Measurements from ENCODE around the gene SELENOH. TPM values are rescaled to one million over a fixed set of nuclear protein-coding genes. Genes with fewer than 3 reads are reported as not detected.
A peak's percentile ranks its signal among the peaks of the same experiment; 100 is the strongest.

The SELENOH gene
- total RNA-seq, 1 donor from 2014 or later: 212 TPM

- no peak for TF ChIP-seq CTCF (conservative IDR thresholded peaks at IDR 0.05)
Measured at GRCh38 chr11:57762235-57762861, 21.1 kb downstream of the SELENOH start.

GRCh38 chr11:57763568-57763967 lies 22.3 kb downstream of the SELENOH start:
- no peaks in the 10 kb centered on the region for H3K9me3 Mint-ChIP-seq
- TF ChIP-seq CTCF (conservative IDR thresholded peaks at IDR 0.05): peak; percentile 51
- H3K27me3 Mint-ChIP-seq (ENCODE audit: low read depth): no peaks in the 10 kb centered on the region
- H3K4me1 Mint-ChIP-seq: peaks cover 46% of the 10 kb centered on the region
- peak overlapping the region; percentile 65 for H3K27ac Mint-ChIP-seq (ENCODE audit: unreplicated experiment)
- DNase-seq (ENCODE audit: low read depth, low spot score): no peak
- H3K4me3 Mint-ChIP-seq: peak overlapping the region; percentile 95
- H3K36me3 Mint-ChIP-seq (ENCODE audit: low read depth): peaks cover 7% of the 10 kb centered on the region

More at GRCh38 chr11:57762235-57762861, 21.1 kb downstream of the SELENOH start:
- Mint-ChIP-seq H3K36me3 (ENCODE audit: low read depth) (peaks cover 7% of the 10 kb centered on the region), H3K4me3 (peak overlapping the region; percentile 95), H3K4me1 (peaks cover 40% of the 10 kb centered on the region), H3K27ac (ENCODE audit: unreplicated experiment) (peak overlapping the region; percentile 67), H3K9me3 (no peaks in the 10 kb centered on the region), H3K27me3 (ENCODE audit: low read depth) (no peaks in the 10 kb centered on the region)
- DNase-seq (ENCODE audit: low read depth, low spot score): no peak

- no peak for DNase-seq (ENCODE audit: low read depth, low spot score)
- Mint-ChIP-seq H3K4me3 (peak overlapping the region; percentile 95), H3K4me1 (peaks cover 46% of the 10 kb centered on the region), H3K27me3 (ENCODE audit: low read depth) (no peaks in the 10 kb centered on the region), H3K27ac (ENCODE audit: unreplicated experiment) (peak overlapping the region; percentile 65), H3K9me3 (no peaks in the 10 kb centered on the region), H3K36me3 (ENCODE audit: low read depth) (peaks cover 7% of the 10 kb centered on the region)
- no peak for TF ChIP-seq CTCF (conservative IDR thresholded peaks at IDR 0.05)
Measured at GRCh38 chr11:57764021-57764420, 22.7 kb downstream of the SELENOH start.

GRCh38 chr11:57764566-57764965 lies 23.3 kb downstream of the SELENOH start:
- Mint-ChIP-seq H3K4me3 (peak overlapping the region; percentile 95), H3K36me3 (ENCODE audit: low read depth) (peaks cover 7% of the 10 kb centered on the region), H3K9me3 (no peaks in the 10 kb centered on the region), H3K27me3 (ENCODE audit: low read depth) (no peaks in the 10 kb centered on the region), H3K27ac (ENCODE audit: unreplicated experiment) (peak overlapping the region; percentile 58), H3K4me1 (peaks cover 50% of the 10 kb centered on the region)
- DNase-seq (ENCODE audit: low read depth, low spot score): no peak
- TF ChIP-seq CTCF (conservative IDR thresholded peaks at IDR 0.05): no peak

GRCh38 chr11:57764972-57765371 lies 23.7 kb downstream of the SELENOH start:
- no peak for DNase-seq (ENCODE audit: low read depth, low spot score)
- Mint-ChIP-seq H3K27ac (ENCODE audit: unreplicated experiment) (no peak overlapping the region), H3K36me3 (ENCODE audit: low read depth) (peaks cover 7% of the 10 kb centered on the region), H3K9me3 (no peaks in the 10 kb centered on the region), H3K27me3 (ENCODE audit: low read depth) (no peaks in the 10 kb centered on the region), H3K4me1 (peaks cover 53% of the 10 kb centered on the region), H3K4me3 (peak overlapping the region; percentile 95)
- no peak for TF ChIP-seq CTCF (conservative IDR thresholded peaks at IDR 0.05)
